Sigmoid colon (tissue), 4 donors: ENCODE data around the gene ELF5.

Experiments
- CTCF ChIP-seq, 4 experiments: fragments of 450-650 bp in 3 of 4; fragments of 200-600 bp in 1 of 4; IDR thresholded peaks; one replicate each; pipeline ENCODE4 v1.5.1; 2016 to 2019; ENCODE audit warnings: antibody characterized with exemption in 4 of 4, mild to moderate bottlenecking in 3 of 4, moderate library complexity in 2 of 4
- POLR2A ChIP-seq, 2 donors: fragments of 450-650 bp; IDR thresholded peaks; one replicate each; pipeline ENCODE4 v1.6.1; 2016; ENCODE audit warnings: antibody characterized with exemption in 2 of 2, mild to moderate bottlenecking in 2 of 2, moderate library complexity in 2 of 2
- POLR2AphosphoS5 ChIP-seq, 4 donors: sonication (generic); formaldehyde crosslinking; IDR thresholded peaks; one replicate each; pipeline ENCODE4 v1.6.1; 2017; ENCODE audit warnings: antibody characterized with exemption in 4 of 4

GRCh38 chr11:34431979-34432378 lies 81.6 kb downstream of the ELF5 start:
- TF ChIP-seq CTCF (IDR thresholded peaks at IDR 0.05): no peak
- TF ChIP-seq POLR2AphosphoS5 (IDR thresholded peaks at IDR 0.05): no peak
- no peak for TF ChIP-seq POLR2A (IDR thresholded peaks at IDR 0.05)
